Gastrocnemius medialis (tissue), 4 donors: ENCODE data around the gene MMS22L.

Experiments
- CTCF ChIP-seq, 5 experiments: fragments of 450-650 bp in 3 of 5; fragments of 200-600 bp in 2 of 5; sonication (generic) in 2 of 5; IDR thresholded peaks in 4 of 5; conservative IDR thresholded peaks in 1 of 5; 1 replicate in 4 of 5; 2 replicates in 1 of 5; pipeline ENCODE4 v1.5.1; 2016 to 2019; ENCODE audit warnings: antibody characterized with exemption in 5 of 5, mild to moderate bottlenecking in 3 of 5, moderate library complexity in 3 of 5
- POLR2A ChIP-seq, 2 donors: fragments of 450-650 bp; IDR thresholded peaks; one replicate each; pipeline ENCODE4 v1.6.1; 2017; ENCODE audit warnings: antibody characterized with exemption in 2 of 2, mild to moderate bottlenecking in 2 of 2, moderate library complexity in 2 of 2

- TF ChIP-seq CTCF (IDR thresholded peaks at IDR 0.05 in 4 of 5, conservative IDR thresholded peaks at IDR 0.05 in 1 of 5) (no peak), POLR2A (IDR thresholded peaks at IDR 0.05) (no peak)
Observed at GRCh38 chr6:97282238-97282725, 734 bp downstream of the MMS22L start.
